GM19025 (cell line): ENCODE results near the gene QSOX1.
A peak's percentile ranks its signal among the peaks of the same experiment; 100 is the strongest.

Experiments used
- ATAC-seq: cut with Tn5 transposase; IDR thresholded peaks from one replicate; pipeline ENCODE4 v1.9.1; 2021; ENCODE audit warnings: mild to moderate bottlenecking, low read depth, moderate library complexity; ENCODE audit not compliant: unreplicated experiment

The QSOX1 gene

DNA sequence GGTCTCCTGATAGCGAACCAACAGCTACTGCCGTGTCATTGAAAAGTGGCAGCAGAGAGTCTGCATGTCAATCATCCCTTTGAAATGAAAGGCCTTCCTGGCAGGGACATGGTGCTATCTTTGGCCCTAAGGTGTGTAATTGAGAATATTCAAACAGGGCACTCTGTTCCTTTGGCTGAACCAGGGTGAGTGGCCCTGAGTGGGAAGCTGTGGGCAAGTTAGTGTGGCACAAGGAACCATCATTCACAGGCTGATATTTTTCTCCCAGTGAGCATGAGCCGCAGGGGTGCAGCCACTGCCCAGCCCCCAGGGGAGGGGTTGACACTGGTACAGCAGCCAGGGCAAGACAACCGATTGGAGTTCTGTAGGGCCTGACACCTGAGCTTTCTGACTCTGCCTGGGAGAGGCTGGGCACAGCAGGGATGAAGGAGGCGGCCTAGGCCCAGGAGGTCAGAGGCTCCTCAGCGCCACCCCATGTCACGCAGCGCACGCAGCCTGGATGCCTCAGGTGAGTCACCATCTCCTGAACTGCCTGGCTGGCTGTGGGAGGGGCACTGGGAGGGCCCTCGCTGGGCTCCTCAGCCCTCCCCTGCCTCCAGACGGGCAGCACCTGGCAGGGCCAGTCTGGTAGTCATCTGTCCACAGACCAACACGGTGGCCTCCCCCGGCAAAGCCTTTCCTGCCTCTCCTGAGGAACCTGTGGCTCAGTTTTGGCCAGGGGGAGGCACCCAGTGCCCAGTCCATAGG is 13.2 kb downstream of the QSOX1 start:
- no peak for ATAC-seq

GRCh38 chr1:180168786-180169639 is 14.3 kb downstream of the QSOX1 start:
- peak; percentile 72 for ATAC-seq

DNA sequence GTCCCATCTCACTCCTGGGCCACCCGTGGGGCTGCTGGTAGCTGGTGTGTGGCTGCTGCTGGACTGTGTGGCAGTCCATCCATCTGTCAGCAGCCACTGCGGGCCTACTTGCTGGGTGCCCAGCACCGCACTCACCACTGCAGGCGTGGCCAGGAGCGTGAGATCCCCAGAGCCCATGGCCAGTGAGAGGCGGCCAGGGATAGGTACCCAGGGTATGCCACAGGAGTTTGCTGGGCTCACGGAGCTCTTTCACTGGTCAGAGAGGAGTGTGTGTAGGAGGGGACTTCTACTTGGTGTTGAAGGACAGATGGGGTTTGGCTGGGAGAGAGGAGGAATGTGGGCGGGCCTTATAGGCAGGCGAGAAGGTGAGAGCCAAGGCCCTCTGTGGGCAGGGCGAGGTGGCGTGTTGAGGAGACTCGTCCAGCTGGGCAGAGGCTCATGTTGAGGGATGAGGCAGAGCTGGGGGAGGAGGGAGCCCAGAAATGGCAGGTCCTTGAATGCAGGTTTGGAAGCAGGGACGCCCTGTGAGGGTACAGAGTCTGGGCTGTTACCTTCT is 15.0 kb downstream of the QSOX1 start:
- ATAC-seq = no peak

DNA sequence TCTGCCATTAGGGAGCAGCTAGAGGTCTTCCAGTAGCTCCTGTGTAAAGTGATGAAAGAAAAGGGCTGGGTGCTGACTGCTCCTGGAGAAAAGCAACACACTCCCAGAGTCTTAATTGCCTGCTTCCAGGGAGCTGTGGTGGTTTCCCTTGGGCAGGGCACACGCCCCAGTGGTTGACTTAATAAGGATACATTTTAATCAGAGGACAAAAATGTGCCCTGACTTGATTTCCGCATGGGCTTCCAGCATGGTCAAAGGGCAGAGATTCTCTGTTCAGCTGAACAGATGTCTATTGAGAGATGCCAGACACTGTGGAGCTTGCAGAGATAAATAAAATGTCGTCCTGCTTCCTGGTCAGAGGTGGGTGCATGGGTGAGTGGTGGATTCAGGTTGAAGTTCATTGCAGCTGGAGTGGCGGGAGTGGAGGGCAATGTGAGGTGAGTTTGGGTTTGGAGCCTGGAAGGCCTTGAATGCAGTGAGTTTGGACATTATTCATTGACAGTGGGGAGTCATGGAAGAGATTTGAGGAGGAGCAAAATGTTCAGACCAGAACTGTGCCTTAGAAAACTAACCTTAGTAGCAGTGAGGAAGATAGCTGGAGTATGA is 16.0 kb downstream of the QSOX1 start:
- ATAC-seq = no peak

DNA sequence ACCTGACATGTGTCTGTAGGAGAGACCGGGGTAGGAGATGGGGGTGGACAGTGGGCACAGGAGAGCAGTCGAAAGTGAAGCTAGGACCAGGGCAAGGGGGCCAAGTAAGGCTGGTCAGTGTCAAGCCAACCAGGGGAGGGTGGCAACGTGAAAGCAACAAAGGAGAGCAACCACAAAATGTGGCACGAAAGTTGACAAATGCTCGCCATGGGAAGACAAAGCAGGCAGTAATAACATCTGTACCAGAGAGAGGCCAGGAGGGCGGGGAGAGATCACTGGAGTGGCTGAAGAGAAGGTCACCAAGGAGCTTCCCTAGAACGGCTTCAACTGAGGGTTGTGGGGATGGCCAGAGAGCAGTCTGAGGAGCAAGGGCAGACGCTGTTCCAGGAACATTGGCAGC is 17.0 kb downstream of the QSOX1 start:
- ATAC-seq = no peak

GRCh38 chr1:180173451-180173850 is 18.8 kb downstream of the QSOX1 start:
- ATAC-seq = no peak

GRCh38 chr1:180173952-180174351 is 19.3 kb downstream of the QSOX1 start:
- no peak for ATAC-seq

GRCh38 chr1:180175291-180175690 is 20.6 kb downstream of the QSOX1 start:
- ATAC-seq = no peak

DNA sequence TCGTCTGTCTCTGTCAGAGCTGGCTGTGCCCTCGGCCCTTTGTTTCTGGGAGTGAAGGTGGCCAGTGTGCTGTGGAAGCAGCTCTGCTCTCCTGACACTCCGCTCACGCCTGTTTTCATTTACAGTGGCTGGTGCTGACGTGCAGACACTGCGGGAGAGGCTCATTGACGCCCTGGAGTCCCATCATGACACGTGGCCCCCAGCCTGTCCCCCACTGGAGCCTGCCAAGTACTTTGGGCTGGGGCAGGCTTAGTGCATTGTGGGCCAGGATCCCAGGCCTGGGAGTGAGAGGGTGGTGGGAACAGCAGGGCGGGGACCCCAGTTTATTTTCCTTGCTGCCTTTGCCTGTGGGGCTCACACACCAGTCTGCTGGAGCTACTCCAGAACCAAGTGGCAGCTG is 21.1 kb downstream of the QSOX1 start:
- ATAC-seq = no peak

GRCh38 chr1:180176965-180177364 is 22.3 kb downstream of the QSOX1 start:
- no peak for ATAC-seq

DNA sequence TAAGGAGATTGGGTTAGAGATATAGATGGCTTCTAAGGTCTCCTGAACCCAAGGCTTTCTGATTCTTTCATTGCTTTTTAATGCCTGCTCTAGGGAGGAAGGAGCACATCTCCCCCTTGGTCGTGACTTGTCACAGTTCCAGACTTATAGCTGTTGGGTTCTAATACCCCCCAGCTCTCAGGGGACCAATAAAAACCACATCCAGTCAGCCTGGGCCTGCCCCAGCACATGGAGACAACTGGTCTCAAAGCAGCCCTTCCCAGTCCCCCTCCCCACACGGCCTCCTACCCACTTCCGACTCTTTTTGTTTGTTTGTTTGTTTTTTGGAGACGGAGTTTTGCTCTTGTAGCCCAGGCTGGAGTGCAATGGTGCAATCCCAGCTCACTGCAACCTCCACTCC is 23.3 kb downstream of the QSOX1 start:
- ATAC-seq = no peak

GRCh38 chr1:180178511-180179161 is 24.0 kb downstream of the QSOX1 start:
- no peak for ATAC-seq

- ATAC-seq = no peak
These were observed 24.7 kb downstream of the QSOX1 start for GRCh38 chr1:180179162-180179957.

DNA sequence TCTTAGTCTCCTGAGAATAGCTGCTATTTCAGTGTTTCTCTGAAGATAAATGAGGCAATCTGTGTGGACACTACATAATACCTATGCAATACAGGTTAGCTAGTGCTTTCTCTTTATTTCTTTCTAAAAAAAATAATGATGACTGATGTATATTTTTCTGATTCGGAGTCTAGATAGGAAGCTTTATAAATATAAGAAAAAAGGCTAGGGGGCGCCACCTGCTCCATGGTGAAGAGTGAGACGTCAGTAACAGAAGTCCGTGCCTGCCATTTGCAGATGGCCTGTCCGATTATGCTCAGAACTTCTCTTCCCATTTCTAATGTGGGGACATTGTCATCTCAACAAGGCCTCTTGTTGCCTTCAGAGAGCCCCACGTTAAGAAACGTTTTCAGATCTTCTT is 26.4 kb downstream of the QSOX1 start:
- ATAC-seq = no peak

GRCh38 chr1:180181996-180182642 is 27.4 kb downstream of the QSOX1 start:
- ATAC-seq = no peak

- ATAC-seq = no peak
These were observed 28.1 kb downstream of the QSOX1 start for GRCh38 chr1:180182643-180183311.

DNA sequence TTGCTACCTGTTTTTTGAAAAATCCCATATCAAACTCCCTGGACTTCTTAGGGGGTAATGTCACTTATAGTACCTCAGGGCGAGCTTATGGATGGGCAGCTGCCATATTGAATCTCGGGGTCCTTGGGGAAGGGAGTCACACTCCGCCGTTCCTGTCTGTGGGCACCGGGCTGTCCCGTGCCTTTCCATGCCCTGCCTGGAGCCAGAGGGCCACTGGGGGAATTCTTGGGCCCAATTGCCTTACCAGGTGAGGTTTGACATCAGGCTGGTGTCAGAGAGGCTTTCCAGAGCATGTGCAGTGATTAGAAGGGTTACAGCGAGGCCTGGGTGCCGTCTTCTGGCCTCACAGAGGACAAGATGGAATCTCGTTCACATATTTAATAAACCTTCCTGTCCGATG is 28.8 kb downstream of the QSOX1 start:
- no peak for ATAC-seq

DNA sequence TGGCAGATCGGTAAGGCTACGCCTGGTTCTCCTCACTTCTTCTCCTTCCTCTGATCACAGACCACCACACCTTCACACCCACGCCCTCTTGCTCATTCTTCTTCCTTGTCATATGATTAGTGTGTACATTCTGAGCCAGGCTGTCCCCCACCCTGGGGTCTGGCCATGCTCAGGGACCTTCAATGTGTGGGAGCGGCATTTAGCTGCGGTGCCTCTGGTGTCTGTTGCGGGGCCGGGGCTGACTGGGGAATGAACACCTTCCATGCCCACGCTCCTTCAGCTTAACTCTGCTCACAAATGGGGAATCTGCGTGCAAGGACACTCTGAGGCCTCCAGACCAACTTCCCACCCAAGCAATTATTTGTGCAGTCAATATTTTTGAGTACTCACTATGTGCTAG is 29.4 kb downstream of the QSOX1 start:
- ATAC-seq = no peak

- ATAC-seq = no peak
These were observed 30.6 kb downstream of the QSOX1 start for GRCh38 chr1:180185281-180185680.
